Heart right ventricle (tissue), 16 donors: Measurements from ENCODE around the gene FAM83G. TPM values are rescaled to one million over a fixed set of nuclear protein-coding genes. Genes with fewer than 3 reads are reported as not detected.

ENCODE experiments used
- ATAC-seq, 8 donors: fragments of 200-7000 bp; cut with Tn5 transposase; one replicate each; pipeline ENCODE4 v1.9.1; 2020; ENCODE audit warnings: mild to moderate bottlenecking in 8 of 8, moderate library complexity in 8 of 8, moderate number of reproducible peaks in 1 of 8
- DNase-seq, 2 donors: peaks; one replicate each; pipeline ENCODE4 v3.0.0-alpha.2; 2020
- H3K27ac ChIP-seq, 10 donors: fragments of 200-600 bp; sonication (generic) in 2 of 10; one replicate each; pipeline versions ENCODE4 v1.5.0 to v1.8.0; 2020 to 2022; ENCODE audit warnings: mild to moderate bottlenecking in 3 of 10
- H3K27me3 ChIP-seq, 7 donors: fragments of 200-600 bp; one replicate each; pipeline ENCODE4 v1.8.0; 2021 to 2022; ENCODE audit warnings: mild to moderate bottlenecking in 2 of 7
- H3K36me3 ChIP-seq, 9 donors: fragments of 200-600 bp; sonication (generic) in 1 of 9; one replicate each; pipeline versions ENCODE4 v1.5.0 to v1.8.0; 2020 to 2022; ENCODE audit warnings: mild to moderate bottlenecking in 2 of 9
- H3K4me1 ChIP-seq, 9 donors: fragments of 200-600 bp; sonication (generic) in 1 of 9; one replicate each; pipeline versions ENCODE4 v1.5.0 to v1.8.0; 2020 to 2022; ENCODE audit warnings: mild to moderate bottlenecking in 4 of 9
- H3K4me3 ChIP-seq, 10 donors: fragments of 200-600 bp; sonication (generic) in 2 of 10; one replicate each; pipeline versions ENCODE4 v1.5.0 to v1.8.0; 2020 to 2022; ENCODE audit warnings: mild to moderate bottlenecking in 7 of 10, moderate library complexity in 2 of 10
- H3K9me3 ChIP-seq, 11 donors: fragments of 200-600 bp in 10 of 11; sonication (generic) in 2 of 11; one replicate each; pipeline versions ENCODE4 v1.5.0 to v1.8.0; 2013 to 2022; ENCODE audit warnings: mild to moderate bottlenecking in 2 of 11, control low read depth in 1 of 11, moderate library complexity in 1 of 11
- CTCF ChIP-seq, 9 donors: fragments of 200-600 bp; sonication (generic) in 2 of 9; IDR thresholded peaks; one replicate each; pipeline versions ENCODE4 v1.5.0 to v1.8.0; 2021 to 2022; ENCODE audit warnings: antibody characterized with exemption in 9 of 9, mild to moderate bottlenecking in 5 of 9, moderate library complexity in 1 of 9
- WGBS, 2 donors: extraction: QIAGEN DNeasy Blood & Tissue Kit; methylation state at CpG; one replicate each; pipeline ENCODE4 v1.1.7; 2013; ENCODE audit warnings: inconsistent platforms in 1 of 2; 5-methylcytosine and 5-hydroxymethylcytosine counted together
- intact Hi-C, 10 donors: fragments of 100-400 bp; cut with DNase I; formaldehyde crosslinking; loops; one replicate each; pipeline versions ENCODE4 v1.11.1 to v1.14.2; 2022
- polyA plus RNA-seq, 2 donors: library from polyadenylated mRNA; stranded (reverse); fragments of 200-250 nt; gene quantifications; one replicate each; pipeline ENCODE4 v1.2.3, GENCODE V29; 2013
- total RNA-seq, 10 donors: library from RNA; stranded (reverse); fragmentation: NEBNext Ultra II Directional in 3 of 10; extraction: Animal tissue kit (Norgen Biotek cat#: 25700) in 3 of 10; gene quantifications; one replicate each; pipeline versions ENCODE4 v1.2.1 to v1.2.4, GENCODE V29; 2021 to 2023
- donor health status: Arrhythmogenic right ventricular cardiomyopathy.
- donor health status: ischemic (EF 13 %, LVEDD 7.1; RV severe dilation, severe dysfunction).
- donor health status: healthy with polysubstance abuse.
- donor health status: DM: no; HTN: yes; CAD: no.
- donor health status: DM: no; HTN: no; CAD: no.
- donor health status: ischemic (EF 25% LVEDD 6.9; RV normal size, moderate dysfunction).
- donor health status: ischemic (EF 25% LVEDD 5.7; RV mildly dilated, moderate dysfunction).
- donor health status: healthy.
- donor health status: DM: yes; HTN: yes; CAD: no.
- donor health status: Ischemic cardiomyopathy.
- donor health status: ischemic (EF 35%, LVEDD 5.7; RV mildly dilated, moderate dysfunction).
- donor health status: nonischemic (EF 11% LVEDD 7.7; RV severe dilation, severe dysfunction).
- donor health status: DM: yes; HTN: yes; CAD: no.
- donor health status: PGD.
- donor health status: ischemic (EF 29% LVEDD 5.4; RV normal size, mild dysfunction).
- donor health status: nonischemic (EF 23%, LVEDD 6.1; RV moderate dilation, normal function).

The FAM83G gene
- total and polyA plus RNA-seq, 12 donors: 0.96 to 5.5 (median 1.7) TPM

GRCh38 chr17:18963126-18964017, 41.2 kb downstream of the FAM83G start:
- H3K27me3 ChIP-seq: no peaks in the 10 kb centered on the region
- intact Hi-C loops: no loop called here
- no peak for TF ChIP-seq CTCF (IDR thresholded peaks at IDR 0.05)
- ATAC-seq: no peak
- DNase-seq: no peak
- no peak overlapping the region for H3K4me3 ChIP-seq
- peaks cover 0 to 7% (median 0%) of the 10 kb centered on the region in 9 donors for H3K4me1 ChIP-seq
- H3K27ac ChIP-seq: no peak overlapping the region
- WGBS, 2 donors: 88 to 92% methylated on average over 23 of the region's 23 CpGs
- no peaks in the 10 kb centered on the region for H3K9me3 ChIP-seq
- no peaks in the 10 kb centered on the region for H3K36me3 ChIP-seq

GRCh38 chr17:18962494-18962815, 42.1 kb downstream of the FAM83G start:
- no peaks in the 10 kb centered on the region for H3K27me3 ChIP-seq
- DNase-seq (no peak), ATAC-seq (no peak)
- no peak overlapping the region for H3K27ac ChIP-seq
- no peaks in the 10 kb centered on the region for H3K9me3 ChIP-seq
- TF ChIP-seq CTCF (IDR thresholded peaks at IDR 0.05): no peak
- peaks cover 0 to 6% (median 0%) of the 10 kb centered on the region in 9 donors for H3K4me1 ChIP-seq
- WGBS, 2 donors: 83 to 84% methylated on average over 6 of the region's 6 CpGs
- no peaks in the 10 kb centered on the region for H3K36me3 ChIP-seq
- H3K4me3 ChIP-seq: no peak overlapping the region
- intact Hi-C loops: no loop called here

GRCh38 chr17:18961634-18962493, 42.7 kb downstream of the FAM83G start:
- no peak overlapping the region for H3K27ac ChIP-seq
- TF ChIP-seq CTCF (IDR thresholded peaks at IDR 0.05): no peak
- intact Hi-C loops: no loop called here
- H3K4me3 ChIP-seq: no peak overlapping the region
- DNase-seq: no peak
- peaks cover 0 to 6% (median 0%) of the 10 kb centered on the region in 9 donors for H3K4me1 ChIP-seq
- H3K36me3 ChIP-seq: no peaks in the 10 kb centered on the region
- 82 to 85% methylated on average over 16 of the region's 16 CpGs for WGBS, 2 donors
- ATAC-seq: no peak
- no peaks in the 10 kb centered on the region for H3K9me3 ChIP-seq
- H3K27me3 ChIP-seq: no peaks in the 10 kb centered on the region

- Histone ChIP-seq H3K4me1 (peaks cover 0 to 6% (median 0%) of the 10 kb centered on the region in 9 donors), H3K9me3 (no peaks in the 10 kb centered on the region), H3K4me3 (no peak overlapping the region), H3K27ac (no peak overlapping the region), H3K36me3 (no peaks in the 10 kb centered on the region), H3K27me3 (no peaks in the 10 kb centered on the region)
- ATAC-seq: peak; percentile 81 to 95 (median 90)
- 36 to 38% methylated on average over 17 of the region's 17 CpGs for WGBS, 2 donors
- TF ChIP-seq CTCF (IDR thresholded peaks at IDR 0.05): peak; percentile 86 to 96 (median 94)
- peak; percentile 77 to 84 for DNase-seq
- intact Hi-C loops: no loop called here
Measured at GRCh38 chr17:18960803-18961511, 43.6 kb downstream of the FAM83G start.
